SU-DHL-6 (cell line): ENCODE measurements around the gene HEXD.

Experiments used
- H2AFZ ChIP-seq: fragments of 200-600 bp; sonication (generic); 2 replicates; pipeline ENCODE4 v1.6.1; 2014; ENCODE audit warnings: low read depth, mild to moderate bottlenecking, moderate library complexity, mixed read lengths, antibody characterized with exemption, low read length; ENCODE audit not compliant: severe bottlenecking
- H3F3A ChIP-seq: fragments of 200-600 bp; shearing (Covaris generic); 2 replicates; pipeline ENCODE4 v1.6.0; 2016; ENCODE audit warnings: antibody characterized with exemption, mild to moderate bottlenecking; ENCODE audit not compliant: insufficient read depth
- H3K27ac ChIP-seq: fragments of 200-600 bp; sonication (generic); 2 replicates; pipeline ENCODE4 v1.5.1; 2016; ENCODE audit warnings: low read depth, mild to moderate bottlenecking, low read length, moderate library complexity, mixed read lengths
- H3K27me3 ChIP-seq: fragments of 200-600 bp; sonication (generic), shearing (Covaris generic); 2 replicates; pipeline ENCODE4 v1.6.0; 2014; ENCODE audit warnings: mild to moderate bottlenecking, low read length
- H3K36me3 ChIP-seq: fragments of 200-600 bp; sonication (generic); 2 replicates; pipeline ENCODE4 v1.6.1; 2014; ENCODE audit warnings: mild to moderate bottlenecking, low read length, mixed read lengths
- H3K4me2 ChIP-seq: fragments of 300-600, 200-600 bp; shearing (Covaris generic), sonication (generic); 2 replicates; pipeline ENCODE4 v1.6.0; 2014; ENCODE audit warnings: low read length, low read depth, mild to moderate bottlenecking; ENCODE audit not compliant: poor library complexity, severe bottlenecking
- H3K4me3 ChIP-seq: fragments of 200-600 bp; sonication (generic); 2 replicates; pipeline ENCODE4 v1.5.1; 2014; ENCODE audit warnings: antibody characterized with exemption, low read length, mild to moderate bottlenecking, mixed read lengths; ENCODE audit not compliant: insufficient read depth, poor library complexity, severe bottlenecking
- H3K79me2 ChIP-seq: fragments of 200-600 bp; sonication (generic); 2 replicates; pipeline ENCODE4 v1.6.1; 2014; ENCODE audit warnings: mild to moderate bottlenecking, low read length, moderate library complexity; ENCODE audit not compliant: insufficient read depth
- H3K9ac ChIP-seq: fragments of 200-600 bp; sonication (generic); 2 replicates; pipeline ENCODE4 v1.7.0; 2014; ENCODE audit warnings: mild to moderate bottlenecking, low read length
- H3K9me2 ChIP-seq: fragments of 200-600 bp; sonication (generic); replicated peaks from 2 replicates; pipeline ENCODE4 v1.6.1; 2014; ENCODE audit warnings: low read length; ENCODE audit not compliant: insufficient read depth
- H3K9me3 ChIP-seq: fragments of 200-600 bp; sonication (generic); 2 replicates; pipeline ENCODE4 v1.6.1; 2014; ENCODE audit warnings: low read length, mixed read lengths; ENCODE audit not compliant: insufficient read depth
- H4K20me1 ChIP-seq: fragments of 200-600 bp; sonication (generic); 2 replicates; pipeline ENCODE4 v1.6.1; 2014; ENCODE audit warnings: low read depth, mild to moderate bottlenecking, antibody characterized with exemption, low read length, moderate library complexity, mixed read lengths
- CTCF ChIP-seq: fragments of 200-600 bp; sonication (generic); IDR thresholded peaks from one replicate; pipeline ENCODE4 v1.5.1; 2017; ENCODE audit warnings: antibody characterized with exemption, mild to moderate bottlenecking, low read length, moderate library complexity; ENCODE audit not compliant: insufficient read depth, poor library complexity, severe bottlenecking
- EZH2phosphoT487 ChIP-seq: fragments of 200-600 bp; sonication (generic), shearing (Covaris generic); conservative IDR thresholded peaks from 2 replicates; pipeline ENCODE4 v1.6.1; 2018; ENCODE audit warnings: mild to moderate bottlenecking, antibody characterized with exemption, low read length, moderate library complexity, mixed read lengths

The HEXD gene

GRCh38 chr17:82491196-82491530 is 73.0 kb downstream of the HEXD start:
- Histone ChIP-seq H3K4me2 (no peak overlapping the region), H3K9me2 (no peaks in the 10 kb centered on the region), H3K9ac (no peak overlapping the region), H3K27me3 (no peaks in the 10 kb centered on the region), H3K79me2 (no peaks in the 10 kb centered on the region), H3K4me3 (no peak overlapping the region), H3K27ac (no peak overlapping the region), H3K9me3 (no peaks in the 10 kb centered on the region), H4K20me1 (no peaks in the 10 kb centered on the region), H3F3A (peaks cover 16% of the 10 kb centered on the region; the same call in 1 of the 2 replicates), H2AFZ (no peak overlapping the region), H3K36me3 (no peaks in the 10 kb centered on the region)
- TF ChIP-seq EZH2phosphoT487 (no peak), CTCF (no peak)

- Histone ChIP-seq H3K9me3 (no peaks in the 10 kb centered on the region), H3K36me3 (no peaks in the 10 kb centered on the region), H3F3A (peaks cover 19% of the 10 kb centered on the region; the same call in 1 of the 2 replicates), H3K9me2 (no peaks in the 10 kb centered on the region), H3K27ac (no peak overlapping the region), H2AFZ (no peak overlapping the region), H4K20me1 (no peaks in the 10 kb centered on the region), H3K4me2 (no peak overlapping the region), H3K9ac (no peak overlapping the region), H3K79me2 (no peaks in the 10 kb centered on the region), H3K4me3 (no peak overlapping the region), H3K27me3 (no peaks in the 10 kb centered on the region)
- no peak for TF ChIP-seq CTCF
- no peak for TF ChIP-seq EZH2phosphoT487
Observed at GRCh38 chr17:82491533-82491932, 73.4 kb downstream of the HEXD start.
